HG02588 (cell line): ENCODE data around the gene CENPC.
"Not testable (repeated sequence)": the region's sequence is repeated elsewhere in the genome, so short reads cannot be mapped to it uniquely, and the experiment has no call there.

Experiments
- ATAC-seq: cut with Tn5 transposase; IDR thresholded peaks from one replicate; pipeline ENCODE4 v1.9.1; 2021; ENCODE audit warnings: mild to moderate bottlenecking, moderate library complexity; ENCODE audit not compliant: unreplicated experiment

The CENPC gene

DNA sequence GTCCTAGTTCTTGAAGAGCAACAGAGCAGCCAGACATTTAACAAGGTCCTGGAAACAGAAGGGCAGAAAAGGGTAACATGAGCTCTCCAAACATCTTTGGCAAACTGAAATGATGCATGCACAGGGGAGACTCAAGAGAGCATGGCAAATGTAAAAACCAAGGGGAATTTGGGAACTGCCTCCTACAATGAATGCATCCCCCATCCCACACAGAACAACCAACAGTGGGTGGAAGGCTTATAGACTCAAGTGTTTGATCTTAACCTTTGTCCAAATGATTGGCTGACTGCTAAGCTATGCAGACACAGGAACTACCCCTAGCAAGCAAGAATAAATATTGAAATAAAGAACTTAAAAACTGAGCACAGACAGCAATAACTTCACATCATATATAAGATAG, 74.4 kb downstream of the CENPC start:
- ATAC-seq = no peak

DNA sequence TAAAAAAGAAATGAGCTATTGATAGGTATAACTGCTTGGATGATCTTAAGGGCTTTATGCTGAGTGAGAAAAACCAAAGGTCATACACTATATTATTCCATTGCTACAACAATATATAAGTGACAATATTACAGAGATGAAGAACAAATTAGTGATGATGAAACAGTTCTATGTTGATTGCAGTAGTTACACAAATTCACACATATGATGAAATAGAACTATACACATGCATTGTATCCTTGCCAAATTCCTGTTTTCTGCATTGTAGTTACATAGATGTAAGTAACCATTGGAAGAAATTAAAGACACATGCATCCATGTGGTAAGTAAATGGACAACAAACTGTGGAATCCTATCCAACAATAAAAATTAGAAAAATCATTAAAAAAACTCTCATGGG, 76.5 kb downstream of the CENPC start:
- ATAC-seq = no peak

DNA sequence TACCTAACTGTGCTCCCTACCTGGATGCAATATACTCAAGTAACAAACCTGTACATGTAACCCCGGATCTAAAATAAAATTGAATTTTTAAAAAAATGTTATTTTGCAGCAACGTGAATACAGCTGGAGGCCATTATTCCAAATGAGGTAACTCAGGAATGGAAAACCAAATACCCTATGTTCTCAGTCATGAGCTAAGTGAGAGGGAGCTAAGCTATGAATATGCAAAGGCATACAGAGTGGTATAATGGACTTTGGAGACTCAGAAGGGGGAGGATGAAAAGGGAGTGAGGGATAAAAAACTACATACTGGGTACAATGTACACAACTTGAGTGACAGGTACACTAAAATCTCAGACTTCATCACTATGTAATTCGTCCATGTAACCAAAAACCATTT, 78.6 kb downstream of the CENPC start:
- ATAC-seq = no peak

DNA sequence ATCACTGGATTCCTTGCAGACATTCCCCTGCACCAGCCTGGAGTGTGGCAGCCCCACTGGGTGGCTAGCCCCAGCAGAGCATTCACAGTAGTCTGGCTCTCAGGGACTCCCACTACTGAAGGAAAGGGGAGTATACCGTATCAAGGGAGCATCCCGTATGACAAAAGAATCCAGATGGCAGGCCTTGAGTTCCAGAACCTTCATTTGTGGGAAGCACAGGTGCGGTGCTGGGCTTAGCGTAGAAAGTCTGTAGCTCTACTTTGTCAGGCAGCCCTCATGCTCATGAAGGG, 79.6 kb downstream of the CENPC start:
- ATAC-seq = no peak

DNA sequence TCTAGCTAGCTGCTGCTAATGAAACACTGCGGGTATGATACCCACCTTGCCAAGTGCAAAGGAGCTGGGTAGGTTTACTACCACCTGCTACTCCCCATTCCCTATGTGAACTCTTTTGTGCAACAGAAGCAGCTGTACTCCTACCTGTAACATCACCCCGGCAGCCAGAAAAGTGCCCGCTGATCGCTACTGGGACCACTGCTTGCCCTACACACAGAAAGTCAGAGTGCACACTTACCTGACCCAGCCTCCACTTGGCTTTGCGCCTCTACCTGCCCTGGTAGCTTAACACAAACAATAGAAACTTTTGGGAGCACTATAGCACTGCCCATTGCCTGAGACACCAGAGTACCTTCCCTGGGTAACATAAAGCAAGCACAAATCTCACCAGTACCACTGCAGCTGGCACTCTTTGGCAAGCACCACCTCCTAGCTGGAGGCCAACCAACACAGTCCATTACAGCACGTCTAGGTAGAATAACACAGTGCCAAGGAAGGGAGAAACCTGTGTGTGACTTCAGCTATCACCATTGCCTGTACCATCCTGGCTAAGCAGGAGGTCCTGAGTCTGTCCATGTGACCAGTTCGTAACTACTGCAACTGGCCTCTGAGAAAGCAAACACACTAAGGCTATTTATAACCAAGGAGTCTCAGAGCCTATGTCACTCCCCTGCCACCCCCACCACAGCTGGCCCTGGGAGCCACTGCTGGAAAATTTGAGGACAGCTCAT, 80.1 kb downstream of the CENPC start:
- ATAC-seq = no peak

DNA sequence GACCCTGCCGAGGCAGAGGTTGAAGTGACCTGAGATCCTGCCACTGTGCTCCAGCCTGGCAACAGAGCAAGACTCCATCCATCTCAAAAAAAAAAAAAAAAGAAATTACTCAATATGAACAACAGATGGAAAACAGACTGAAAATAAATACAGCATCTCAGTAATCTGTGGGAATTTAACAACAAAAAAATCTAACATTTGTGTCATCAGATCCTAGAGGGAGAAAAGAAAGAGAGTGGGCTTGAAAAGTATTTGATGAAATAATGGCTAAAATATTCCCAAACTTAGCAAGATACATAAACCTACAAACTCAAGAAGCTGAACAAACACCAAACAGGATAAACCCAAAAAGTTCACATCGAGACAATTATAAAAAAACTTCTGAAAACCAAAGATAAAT, 84.7 kb downstream of the CENPC start:
- ATAC-seq = no peak

DNA sequence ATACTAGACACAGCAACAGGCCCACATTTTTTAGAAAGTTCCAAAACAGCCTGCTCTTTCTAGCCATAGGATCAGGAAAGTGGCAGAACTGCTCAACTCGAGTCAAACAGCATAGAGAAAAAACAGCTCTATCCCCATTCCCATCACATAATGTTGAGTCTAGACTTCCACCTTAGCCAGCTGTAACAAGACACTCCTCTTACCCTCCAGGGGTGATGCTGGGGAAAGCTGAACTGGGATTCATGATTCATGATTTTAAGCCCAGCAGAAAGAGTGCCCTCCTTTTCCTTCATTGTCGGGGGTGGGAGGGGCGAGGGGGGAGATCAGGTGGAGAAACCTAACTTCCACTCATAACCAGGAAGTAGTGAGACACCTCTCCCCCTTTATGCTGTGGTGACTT, 86.1 kb downstream of the CENPC start:
- ATAC-seq = no peak

DNA sequence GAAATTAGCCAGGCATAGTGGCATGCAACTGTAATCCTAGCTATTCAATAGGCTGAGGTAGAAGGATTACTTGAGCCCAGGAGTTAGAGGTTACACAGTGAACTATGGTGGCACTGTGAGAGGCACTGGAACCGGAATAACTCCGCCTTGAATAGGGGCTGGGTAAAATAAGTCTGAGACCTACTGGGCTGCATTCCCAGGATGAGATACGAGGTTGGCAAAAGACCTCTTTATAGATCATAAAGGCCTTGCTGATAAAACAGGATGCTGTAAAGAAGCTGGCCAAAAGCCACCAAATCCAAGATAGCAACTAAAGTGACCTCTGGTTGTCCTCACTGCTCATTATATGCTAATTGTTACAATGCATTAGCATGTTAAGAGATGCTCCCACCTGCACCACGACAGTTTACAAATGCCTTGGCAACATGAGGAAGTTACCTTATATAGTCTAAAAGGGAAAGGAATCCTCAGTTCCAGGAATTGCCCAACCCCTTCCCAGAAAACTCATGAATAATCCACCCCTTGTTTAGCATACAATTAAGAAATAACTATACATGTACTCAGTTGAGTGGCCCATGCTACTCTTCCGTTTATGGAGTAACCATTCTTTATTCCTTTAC, 88.6 kb downstream of the CENPC start:
- ATAC-seq = no peak

DNA sequence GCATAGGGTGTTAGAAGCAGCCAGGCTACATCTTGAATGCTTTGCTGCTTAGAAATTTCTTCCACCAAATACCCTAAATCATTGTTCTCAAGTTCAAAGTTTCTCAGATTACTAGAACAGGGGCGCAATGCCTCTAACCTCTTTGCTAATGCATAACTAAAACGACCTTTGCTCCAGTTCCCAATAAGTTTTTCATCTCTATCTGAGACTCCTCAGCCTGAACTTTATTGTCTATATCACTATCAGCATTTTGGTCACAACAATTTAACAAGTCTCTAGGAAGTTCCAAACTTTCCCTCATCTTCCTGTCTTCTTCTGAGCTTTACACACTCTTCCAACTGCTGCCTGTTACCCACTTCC, 92.5 kb downstream of the CENPC start:
- ATAC-seq = not testable (repeated sequence)

DNA sequence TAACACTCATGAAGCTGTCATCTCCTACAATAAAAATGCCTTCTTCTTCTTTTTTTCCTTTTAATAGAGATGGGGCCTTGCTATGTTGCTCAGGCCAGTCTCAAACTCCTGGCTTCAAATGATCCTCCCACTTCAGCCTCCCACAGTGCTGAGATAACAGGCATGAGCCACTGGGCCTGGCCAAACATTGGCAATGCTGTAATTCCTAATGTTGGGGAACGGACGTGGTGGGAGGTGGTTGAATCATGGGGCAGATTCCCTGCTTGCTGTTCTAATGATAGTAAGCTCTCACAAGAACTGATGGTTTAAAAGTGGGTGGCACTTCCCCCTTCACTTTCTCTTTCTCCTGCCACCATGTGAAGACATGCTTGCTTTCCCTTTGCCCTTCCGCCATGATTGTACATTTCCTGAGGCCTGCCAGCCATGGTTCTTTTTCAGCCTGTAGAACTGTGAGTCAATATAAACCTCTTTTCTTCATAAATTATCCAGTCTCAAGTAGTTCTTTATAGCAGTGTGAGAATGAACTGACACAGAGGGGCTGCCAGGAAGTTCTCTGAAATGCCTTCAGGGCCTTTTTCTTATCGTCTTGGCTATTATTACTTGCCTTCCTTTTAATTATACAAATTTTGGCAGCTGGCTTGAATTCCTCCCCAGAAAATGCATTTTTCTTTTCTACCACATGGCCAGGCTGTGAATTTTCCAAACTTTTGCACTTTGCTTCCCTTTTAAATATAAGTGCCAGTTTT, 93.0 kb downstream of the CENPC start:
- ATAC-seq = no peak

DNA sequence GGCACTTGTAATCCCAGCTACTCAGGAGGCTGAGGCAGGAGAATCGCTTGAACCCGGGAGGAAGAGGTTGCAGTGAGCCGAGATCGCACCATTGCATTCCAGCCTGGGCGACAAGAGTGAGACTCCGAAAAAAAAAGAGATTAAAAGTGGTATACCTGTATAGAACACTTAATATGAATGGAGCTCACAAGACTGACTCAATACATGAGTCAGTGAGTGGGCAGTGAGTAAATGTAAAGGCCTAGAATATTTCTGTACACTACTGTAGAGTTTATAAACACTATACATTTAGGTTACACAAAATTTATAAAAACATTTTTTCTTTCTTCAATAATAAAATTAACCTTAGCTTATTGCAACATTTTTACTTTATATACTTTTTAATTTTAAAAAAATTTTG, 93.8 kb downstream of the CENPC start:
- ATAC-seq = no peak

DNA sequence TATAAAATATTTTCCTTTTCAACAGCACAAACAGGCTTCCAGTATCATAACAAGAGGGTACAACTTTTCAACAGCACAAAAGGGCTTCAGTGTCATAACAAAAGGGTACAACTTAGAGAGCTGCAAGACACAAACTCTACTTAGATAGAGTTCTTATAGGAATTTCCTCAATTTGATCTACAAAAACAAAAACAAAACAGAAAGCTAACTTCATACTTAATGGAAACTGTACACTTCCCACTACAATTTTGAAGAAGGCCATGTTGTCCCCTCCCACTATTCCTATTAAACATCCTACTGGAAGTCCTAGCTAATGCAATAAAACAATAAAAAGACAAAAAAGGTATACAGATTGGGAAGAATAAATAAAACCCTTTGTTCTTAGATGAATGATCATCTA, 96.7 kb downstream of the CENPC start:
- no peak for ATAC-seq

DNA sequence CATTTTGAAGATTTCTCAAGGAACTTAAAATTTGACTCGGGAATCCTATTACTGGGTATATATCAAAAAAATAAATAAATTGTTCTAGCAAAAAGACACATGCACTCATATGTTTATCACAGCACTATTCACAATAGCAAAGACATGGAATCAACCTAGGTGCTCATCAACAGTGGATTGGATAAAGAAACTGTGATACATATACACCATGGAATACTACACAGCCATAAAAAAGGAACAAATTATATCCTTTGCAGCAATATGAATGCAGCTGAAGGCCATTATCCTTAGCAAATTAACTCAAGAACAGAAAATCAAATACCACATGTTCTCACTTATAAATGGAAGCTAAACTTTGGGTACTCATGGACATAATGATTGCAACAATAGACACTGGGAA, 97.4 kb downstream of the CENPC start:
- ATAC-seq = no peak

DNA sequence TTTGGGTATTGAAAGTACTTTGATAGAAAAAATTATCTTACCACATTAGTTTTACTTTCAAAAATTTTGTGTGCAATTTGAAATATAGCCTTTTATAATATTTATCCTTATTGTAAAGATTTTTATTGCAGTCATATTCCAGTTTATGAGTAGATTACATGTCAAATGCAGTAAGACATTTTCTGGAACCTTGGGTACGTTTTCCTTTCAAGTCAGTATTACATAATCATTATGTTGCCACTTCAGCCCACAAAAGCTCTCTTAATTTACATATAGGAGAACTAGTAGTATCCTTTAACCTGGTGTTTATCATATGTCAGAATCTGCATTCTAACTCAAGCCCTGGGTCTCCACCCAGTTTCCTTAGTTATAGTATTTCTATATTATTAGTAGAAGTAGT, 98.5 kb downstream of the CENPC start:
- ATAC-seq = no peak

DNA sequence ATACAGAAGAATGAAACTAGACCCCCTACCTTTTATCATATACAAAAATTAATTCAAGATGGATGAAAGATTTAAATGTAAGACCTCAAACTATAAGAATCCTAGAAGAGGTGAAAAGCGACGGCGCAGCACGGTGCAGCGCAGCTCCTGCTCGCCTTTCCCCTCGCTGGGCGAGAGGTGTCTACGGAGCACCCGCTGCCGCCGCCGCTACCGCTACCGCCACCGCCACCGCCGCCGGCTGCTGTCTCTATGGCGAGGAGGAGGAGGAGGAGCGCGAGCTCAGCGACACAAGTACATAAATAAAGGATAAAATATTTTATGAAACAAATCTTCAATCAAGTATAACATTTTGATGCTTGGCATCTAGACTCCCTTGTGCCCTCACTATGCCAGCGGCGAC, 99.4 kb downstream of the CENPC start:
- ATAC-seq = not testable (repeated sequence)

DNA sequence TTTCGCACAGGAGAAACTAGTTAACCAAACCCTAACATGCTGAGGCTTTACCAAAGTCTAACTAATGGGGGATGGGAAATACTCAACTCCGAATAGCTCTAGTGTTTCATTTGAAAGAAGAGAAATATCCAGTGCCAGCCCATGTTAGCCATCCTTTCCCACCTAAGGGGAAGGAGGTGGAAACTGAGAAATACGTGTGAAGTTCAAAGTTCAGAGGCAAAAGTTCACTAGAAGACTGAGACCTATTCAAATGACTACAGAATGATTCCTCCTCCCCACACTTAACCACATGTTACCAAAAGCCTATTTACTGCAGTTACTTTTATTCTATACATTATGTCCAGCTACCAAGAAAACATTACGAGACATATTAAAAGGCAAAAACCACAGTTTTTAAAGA, 106.3 kb downstream of the CENPC start:
- no peak for ATAC-seq

DNA sequence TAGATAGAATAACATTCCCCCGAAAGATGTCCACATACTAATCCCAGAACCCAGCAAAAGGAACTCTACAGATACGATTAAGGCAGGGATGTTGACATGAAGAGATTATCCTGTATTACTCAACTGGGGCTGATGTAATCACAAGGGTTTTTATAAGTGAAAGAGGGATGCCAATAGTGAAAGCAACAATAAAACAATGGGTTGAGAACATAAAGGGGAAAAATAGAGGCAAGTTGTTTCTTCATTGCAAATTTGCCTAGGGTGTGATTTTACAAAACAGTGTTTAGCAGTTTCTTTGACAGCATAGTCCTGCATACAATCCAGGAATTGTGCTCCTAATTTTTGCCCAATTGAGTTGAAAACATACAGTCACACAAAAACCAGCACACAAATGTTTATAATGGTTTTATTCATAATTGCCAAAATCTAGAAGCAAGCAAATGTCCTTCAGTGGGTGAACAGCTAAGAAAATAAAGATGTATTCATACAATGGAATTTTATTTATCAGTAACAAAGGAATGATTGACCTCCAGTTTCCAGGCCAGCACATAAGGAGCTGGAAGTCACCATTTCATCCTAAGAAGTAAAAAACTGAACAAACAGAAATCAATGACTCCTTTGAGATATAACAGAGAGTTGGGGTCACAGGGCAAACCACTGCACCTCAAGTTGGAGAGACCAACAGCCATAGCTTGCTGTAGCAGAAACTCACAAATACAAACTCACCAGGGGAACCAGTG, 107.2 kb downstream of the CENPC start:
- no peak for ATAC-seq

DNA sequence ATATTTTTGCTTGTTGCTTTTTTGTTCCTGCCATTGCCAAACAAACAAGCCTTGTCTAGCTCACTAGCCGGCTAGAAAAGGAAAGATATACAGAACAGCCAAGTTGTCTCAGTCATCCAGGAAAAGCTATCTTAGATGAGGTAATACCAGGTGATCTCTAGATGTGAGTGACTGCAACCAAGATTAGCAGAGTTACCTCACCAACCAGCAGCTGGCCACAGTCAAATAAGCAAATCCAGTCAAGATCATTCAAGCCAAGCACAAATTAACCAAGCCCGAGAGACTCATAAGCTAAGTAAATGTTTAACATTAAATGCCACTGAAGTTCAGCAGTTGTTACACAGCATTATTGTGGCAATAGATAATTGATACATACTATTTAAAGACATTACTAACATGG, 108.6 kb downstream of the CENPC start:
- ATAC-seq = no peak

DNA sequence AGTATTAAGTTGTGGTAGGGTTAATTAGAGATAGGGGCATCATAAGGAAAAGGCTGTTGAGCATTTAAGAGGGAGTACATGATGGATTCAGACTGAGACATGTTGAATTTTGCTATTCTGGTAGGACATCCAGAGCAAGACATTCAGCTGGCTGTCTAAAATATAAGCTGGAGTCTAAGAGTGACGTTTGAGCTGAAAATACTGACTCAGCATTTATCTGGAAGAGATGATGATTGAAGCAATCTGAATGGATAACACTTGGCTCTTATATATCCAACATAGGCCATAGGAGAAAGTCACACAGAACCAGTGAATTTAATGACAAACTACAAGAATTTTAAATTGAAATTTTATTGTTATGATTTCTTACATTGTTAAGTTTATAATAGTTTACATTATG, 114.3 kb downstream of the CENPC start:
- ATAC-seq = no peak

DNA sequence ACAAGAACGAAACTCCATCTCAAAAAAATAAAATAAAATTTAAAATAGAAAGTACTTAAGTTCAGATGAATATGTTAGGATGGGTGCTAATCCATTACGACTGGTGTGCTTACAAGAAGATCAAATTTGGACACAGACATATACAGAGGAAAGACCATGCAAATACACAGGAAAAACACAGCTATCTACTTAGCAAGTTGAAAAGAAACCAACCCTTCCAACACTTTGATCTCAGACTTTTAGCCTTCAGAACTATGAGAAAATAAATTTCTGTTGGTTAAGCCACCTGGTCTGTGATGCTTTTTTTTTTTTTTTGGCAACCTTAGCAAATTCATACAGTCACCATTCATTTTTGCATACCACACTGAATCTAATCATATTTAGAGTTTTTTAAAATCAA, 116.5 kb downstream of the CENPC start:
- no peak for ATAC-seq
